ENCODE data around the gene NAALADL2. TPM values are rescaled to one million over a fixed set of nuclear protein-coding genes. Genes with fewer than 3 reads are reported as not detected.

NAALADL2 gene
- polyA plus RNA-seq, 1 donor from 2014 or later = 1.6 TPM

DNA sequence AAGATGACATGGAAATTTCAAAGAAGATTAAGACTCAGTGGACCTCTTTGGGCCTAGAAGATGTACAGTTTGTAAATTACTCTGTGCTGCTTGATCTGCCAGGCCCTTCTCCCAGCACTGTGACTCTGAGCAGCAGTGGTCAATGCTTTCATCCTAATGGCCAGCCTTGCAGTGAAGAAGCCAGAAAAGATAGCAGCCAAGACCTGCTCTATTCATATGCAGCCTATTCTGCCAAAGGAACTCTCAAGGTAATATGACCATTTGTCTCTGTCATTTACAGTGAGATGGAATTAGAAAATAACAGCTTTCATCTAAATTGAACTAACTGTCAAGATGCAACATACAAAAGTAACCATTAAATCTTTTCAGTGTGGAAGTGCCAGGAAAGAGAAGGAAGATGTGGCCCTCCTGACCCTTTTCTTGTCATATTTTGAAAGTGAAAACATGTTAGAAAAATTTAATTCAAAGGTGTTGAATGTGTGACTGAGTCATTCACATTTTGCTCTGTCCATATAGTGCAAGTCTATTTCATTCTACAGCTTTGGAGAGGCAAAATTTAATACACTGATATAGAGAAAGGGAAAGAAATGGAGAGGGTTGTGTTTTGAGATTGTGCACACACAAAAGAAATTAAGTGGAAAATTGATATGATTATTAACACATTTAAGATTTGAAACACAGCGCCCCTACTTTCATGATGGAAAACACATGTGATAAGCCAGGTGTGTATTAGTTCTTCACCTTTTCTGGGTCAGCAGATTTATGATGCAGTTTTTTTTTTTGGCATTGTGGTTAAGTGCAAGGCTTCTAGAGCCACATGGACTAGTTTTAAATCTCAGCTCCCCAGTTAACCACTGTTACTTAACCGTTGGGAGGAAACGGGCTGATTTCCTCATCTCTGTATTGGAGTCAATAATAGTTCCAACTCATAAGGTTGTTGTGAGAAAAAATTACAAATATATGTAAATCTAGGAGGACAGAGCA, 375.1 kb downstream of the NAALADL2 start:
- Histone ChIP-seq H3K4me2 (ENCODE audit: low read length) (no peak overlapping the region), H3K27me3 (ENCODE audit: insufficient read depth, low read depth, low read length) (no peaks in the 10 kb centered on the region), H4K20me1 (ENCODE audit: insufficient read depth) (no peaks in the 10 kb centered on the region), H3K9me2 (ENCODE audit: insufficient read depth, low read length) (no peaks in the 10 kb centered on the region), H3K9ac (ENCODE audit: low read length) (no peak overlapping the region), H3K9me3 (ENCODE audit: low read length) (no peaks in the 10 kb centered on the region), H3F3A (ENCODE audit: insufficient read depth, low read length, poor library complexity, severe bottlenecking) (no peaks in the 10 kb centered on the region), H3K4me3 (ENCODE audit: low read length) (no peak overlapping the region), H3K27ac (ENCODE audit: low read length) (peak overlapping the region; percentile 13), H2AFZ (ENCODE audit: low read depth, low read length) (no peak overlapping the region), H3K79me2 (replicated peaks; ENCODE audit: insufficient read depth, low read length) (no peaks in the 10 kb centered on the region), H3K36me3 (ENCODE audit: insufficient read depth, low read length) (no peaks in the 10 kb centered on the region)
- TF ChIP-seq SMC3 (conservative IDR thresholded peaks at IDR 0.05; ENCODE audit: poor library complexity) (peak; percentile 27), REST (IDR thresholded peaks at IDR 0.05; ENCODE audit: borderline replicate concordance) (peak; percentile 73), POLR2AphosphoS5 (IDR thresholded peaks at IDR 0.05) (peak; percentile 89), EP300 (conservative IDR thresholded peaks at IDR 0.05; ENCODE audit: poor library complexity, severe bottlenecking) (peak; percentile 93), EZH2 (IDR thresholded peaks at IDR 0.05; ENCODE audit: borderline replicate concordance, insufficient read depth, low read length, poor library complexity, severe bottlenecking) (no peak)
- TF ChIP-seq, protein P1, sequence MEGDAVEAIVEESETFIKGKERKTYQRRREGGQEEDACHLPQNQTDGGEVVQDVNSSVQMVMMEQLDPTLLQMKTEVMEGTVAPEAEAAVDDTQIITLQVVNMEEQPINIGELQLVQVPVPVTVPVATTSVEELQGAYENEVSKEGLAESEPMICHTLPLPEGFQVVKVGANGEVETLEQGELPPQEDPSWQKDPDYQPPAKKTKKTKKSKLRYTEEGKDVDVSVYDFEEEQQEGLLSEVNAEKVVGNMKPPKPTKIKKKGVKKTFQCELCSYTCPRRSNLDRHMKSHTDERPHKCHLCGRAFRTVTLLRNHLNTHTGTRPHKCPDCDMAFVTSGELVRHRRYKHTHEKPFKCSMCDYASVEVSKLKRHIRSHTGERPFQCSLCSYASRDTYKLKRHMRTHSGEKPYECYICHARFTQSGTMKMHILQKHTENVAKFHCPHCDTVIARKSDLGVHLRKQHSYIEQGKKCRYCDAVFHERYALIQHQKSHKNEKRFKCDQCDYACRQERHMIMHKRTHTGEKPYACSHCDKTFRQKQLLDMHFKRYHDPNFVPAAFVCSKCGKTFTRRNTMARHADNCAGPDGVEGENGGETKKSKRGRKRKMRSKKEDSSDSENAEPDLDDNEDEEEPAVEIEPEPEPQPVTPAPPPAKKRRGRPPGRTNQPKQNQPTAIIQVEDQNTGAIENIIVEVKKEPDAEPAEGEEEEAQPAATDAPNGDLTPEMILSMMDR (IDR thresholded peaks at IDR 0.05; ENCODE audit: poor library complexity, severe bottlenecking) = no peak

- H2AFZ ChIP-seq (ENCODE audit: low read depth, low read length) = no peak overlapping the region
- no peak overlapping the region for H3K4me2 ChIP-seq (ENCODE audit: low read length)
- TF ChIP-seq TAF1 (IDR thresholded peaks at IDR 0.05; ENCODE audit: low read depth) (no peak), EP300 (conservative IDR thresholded peaks at IDR 0.05; ENCODE audit: poor library complexity, severe bottlenecking) (peak; percentile 86), REST (IDR thresholded peaks at IDR 0.05; ENCODE audit: borderline replicate concordance) (no peak), SMC3 (conservative IDR thresholded peaks at IDR 0.05; ENCODE audit: poor library complexity) (no peak), POLR2AphosphoS5 (IDR thresholded peaks at IDR 0.05) (peak; percentile 82), EZH2 (IDR thresholded peaks at IDR 0.05; ENCODE audit: borderline replicate concordance, insufficient read depth, low read length, poor library complexity, severe bottlenecking) (no peak), MXI1 (conservative IDR thresholded peaks at IDR 0.05; ENCODE audit: poor library complexity, severe bottlenecking) (no peak), RAD21 (conservative IDR thresholded peaks at IDR 0.05) (no peak)
- TF ChIP-seq, protein P1 (IDR thresholded peaks at IDR 0.05; ENCODE audit: poor library complexity, severe bottlenecking) = no peak
- no peaks in the 10 kb centered on the region for H3K9me3 ChIP-seq (ENCODE audit: low read length)
- H3F3A ChIP-seq (ENCODE audit: insufficient read depth, low read length, poor library complexity, severe bottlenecking) = no peaks in the 10 kb centered on the region
- no peak overlapping the region for H3K27ac ChIP-seq (ENCODE audit: low read length)
- H3K79me2 ChIP-seq (replicated peaks; ENCODE audit: insufficient read depth, low read length) = no peaks in the 10 kb centered on the region
- H3K9ac ChIP-seq (ENCODE audit: low read length) = no peak overlapping the region
- no peaks in the 10 kb centered on the region for H3K27me3 ChIP-seq (ENCODE audit: insufficient read depth, low read depth, low read length)
- no peaks in the 10 kb centered on the region for H3K36me3 ChIP-seq (ENCODE audit: insufficient read depth, low read length)
- H4K20me1 ChIP-seq (ENCODE audit: insufficient read depth) = no peaks in the 10 kb centered on the region
- no peaks in the 10 kb centered on the region for H3K9me2 ChIP-seq (ENCODE audit: insufficient read depth, low read length)
- H3K4me3 ChIP-seq (ENCODE audit: low read length) = no peak overlapping the region
Observed at GRCh38 chr3:175238801-175239200, 379.7 kb downstream of the NAALADL2 start.
